GM12878 (cell line): ENCODE measurements around the gene GRIA2. TPM values are rescaled to one million over a fixed set of nuclear protein-coding genes. Genes with fewer than 3 reads are reported as not detected.
"Not testable (repeated sequence)": the region's sequence is repeated elsewhere in the genome, so short reads cannot be mapped to it uniquely, and the experiment has no call there.

Experiments used
- ATAC-seq: fragments of 200-7000 bp; cut with Tn5 transposase; 3 replicates; pipeline ENCODE4 v1.9.1; 2020; ENCODE audit warnings: mild to moderate bottlenecking, moderate library complexity
- BruUV-seq: library from RNA; stranded (reverse); fragments of 400-500 nt; replicated peaks from 2 replicates; lab custom pipeline; 2021; lab: Mats Ljungman, UMichigan
- CTCF ChIA-PET: fragments of 300-600 bp; sonication (Branson Sonifier 250); formaldehyde crosslinking; extraction: SDS; loops from one replicate; lab custom pipeline; 2021; ENCODE audit warnings: inconsistent platforms; lab: Yijun Ruan, JAX
- POLR2A ChIA-PET: fragments of 350-600 bp; formaldehyde crosslinking; extraction: SDS; loops from one replicate; lab custom pipeline; 2021; ENCODE audit warnings: inconsistent platforms; lab: Charles Lee
- RAD21 ChIA-PET: fragments of 300-600 bp; sonication (Branson Sonifier 250); formaldehyde crosslinking; loops from one replicate; lab custom pipeline; 2023; ENCODE audit warnings: antibody characterized with exemption; ENCODE audit not compliant: unreplicated experiment; lab: Charles Lee
- SMC1A ChIA-PET: fragments of 300-600 bp; sonication (Branson Sonifier 250); formaldehyde crosslinking; loops from one replicate; lab custom pipeline; 2023; ENCODE audit not compliant: unreplicated experiment, uncharacterized antibody; lab: Charles Lee
- DNase-seq: peaks from one replicate; pipeline ENCODE4 v3.0.0-alpha.2; 2011; ENCODE audit warnings: low read depth, low spot score
- FAIRE-seq: peaks from 3 replicates; lab custom pipeline; 2011; peaks lifted over from hg19 to GRCh38; lab: Jason Lieb, UNC
- H2AFZ ChIP-seq: 2 replicates; pipeline ENCODE4 v1.6.0; 2011; ENCODE audit warnings: low read depth, low read length, control low read depth; ENCODE audit not compliant: control insufficient read depth
- H3K27ac ChIP-seq: 2 replicates; pipeline ENCODE4 v1.5.1; 2011; ENCODE audit warnings: control low read depth; ENCODE audit not compliant: control insufficient read depth, insufficient read depth
- H3K27me3 ChIP-seq, 2 experiments: replicated peaks in 1 of 2; 2 replicates each; pipeline versions ENCODE4 v1.6.0 to v1.6.1; 2011; ENCODE audit warnings: low read length in 1 of 2; ENCODE audit not compliant: control insufficient read depth in 2 of 2, insufficient read depth in 2 of 2
- H3K36me3 ChIP-seq, 2 experiments: 2 replicates each; pipeline ENCODE4 v1.5.1; 2011; ENCODE audit warnings: low read length in 1 of 2; ENCODE audit not compliant: control insufficient read depth in 2 of 2, insufficient read depth in 2 of 2
- H3K4me1 ChIP-seq: 2 replicates; pipeline ENCODE4 v1.6.1; 2011; ENCODE audit warnings: mild to moderate bottlenecking, low read length, moderate library complexity, mixed read lengths; ENCODE audit not compliant: control insufficient read depth, insufficient read depth
- H3K4me2 ChIP-seq: 2 replicates; pipeline ENCODE4 v1.6.0; 2011; ENCODE audit warnings: control low read depth; ENCODE audit not compliant: control insufficient read depth, insufficient read depth
- H3K4me3 ChIP-seq: fragments of 200-600 bp; sonication (generic); 2 replicates; pipeline ENCODE4 v1.5.1; 2016
- H3K79me2 ChIP-seq: 2 replicates; pipeline ENCODE4 v1.6.0; 2011; ENCODE audit warnings: low read length; ENCODE audit not compliant: control insufficient read depth, insufficient read depth
- H3K9ac ChIP-seq: 2 replicates; pipeline ENCODE4 v1.8.0; 2011; ENCODE audit warnings: low read length, control low read depth, mixed read lengths; ENCODE audit not compliant: control insufficient read depth, insufficient read depth
- H3K9me3 ChIP-seq: replicated peaks from 3 replicates; pipeline ENCODE4 v1.5.1; 2011; ENCODE audit warnings: mild to moderate bottlenecking, low read length; ENCODE audit not compliant: control insufficient read depth, insufficient read depth
- H4K20me1 ChIP-seq: 2 replicates; pipeline ENCODE4 v1.6.0; 2011; ENCODE audit not compliant: control insufficient read depth, insufficient read depth
- BCL11A ChIP-seq: IDR thresholded peaks from 2 replicates; pipeline ENCODE4 v1.6.1; 2011; ENCODE audit warnings: low read depth, low read length
- CREB1 ChIP-seq: IDR thresholded peaks from 2 replicates; pipeline ENCODE4 v1.6.1; 2012; ENCODE audit warnings: low read depth, mild to moderate bottlenecking, inconsistent platforms
- DPF2 ChIP-seq: fragments of 450-650 bp; IDR thresholded peaks from 2 replicates; pipeline ENCODE4 v1.6.1; 2017; ENCODE audit warnings: mild to moderate bottlenecking
- ESRRA ChIP-seq: IDR thresholded peaks from 2 replicates; pipeline ENCODE4 v1.6.1; 2012; ENCODE audit warnings: mild to moderate bottlenecking, low read length, improper control_type of control experiment
- IKZF1 ChIP-seq: fragments of 450-650 bp; conservative IDR thresholded peaks from 2 replicates; pipeline ENCODE4 v1.6.1; 2017; ENCODE audit warnings: antibody characterized with exemption, mild to moderate bottlenecking
- KAT2A ChIP-seq: conservative IDR thresholded peaks from 2 replicates; pipeline ENCODE4 v1.6.1; 2011; ENCODE audit warnings: low read depth, low read length; ENCODE audit not compliant: control insufficient read depth
- NRF1 ChIP-seq: conservative IDR thresholded peaks from 2 replicates; pipeline ENCODE4 v1.6.1; 2011; ENCODE audit warnings: mild to moderate bottlenecking, low read depth, low read length, improper control_type of control experiment
- POLR2AphosphoS2 ChIP-seq: IDR thresholded peaks from 2 replicates; pipeline ENCODE4 v1.6.1; 2011; ENCODE audit warnings: low read depth, mild to moderate bottlenecking, low read length, improper control_type of control experiment, moderate library complexity
- SP1 ChIP-seq: IDR thresholded peaks from one replicate; pipeline ENCODE4 v1.6.1; 2011; ENCODE audit warnings: low read depth, low read length
- WRNIP1 ChIP-seq: IDR thresholded peaks from 2 replicates; pipeline ENCODE4 v1.6.1; 2011; ENCODE audit warnings: low read depth, low read length, improper control_type of control experiment, borderline replicate concordance
- YY1 ChIP-seq: IDR thresholded peaks from 2 replicates; pipeline ENCODE4 v1.6.1; 2011; ENCODE audit warnings: low read depth, mild to moderate bottlenecking, low read length
- WGBS: methylation state at CpG from one replicate; pipeline ENCODE4 v1.1.6; 2016; ENCODE audit warnings: low lambda C conversion rate; ENCODE audit not compliant: insufficient replicate concordance, insufficient coverage; ENCODE audit errors: missing lambda C conversion rate; 5-methylcytosine and 5-hydroxymethylcytosine counted together
- in situ Hi-C: fragments of 300-500 bp; cut with MboI; formaldehyde crosslinking; loops from 9 replicates; pipeline ENCODE4 v1.14.3; 2018; ENCODE audit warnings: mixed read lengths
- intact Hi-C: fragments of 100-400 bp; cut with micrococcal nuclease; formaldehyde crosslinking; loops from one replicate; pipeline ENCODE4 v1.14.2; 2022; ENCODE audit not compliant: unreplicated experiment
- polyA plus RNA-seq, 11 experiments: library from polyadenylated mRNA; depleted of rRNA in 4 of 11; unstranded in 6 of 11; stranded (reverse) in 5 of 11; fragments of >200 nt; fragmentation: Nextera tagmentation in 4 of 11; fragmentation: Illumina TruSeq in 1 of 11; extraction: Ambion mirVana in 4 of 11; extraction: Trizol in 1 of 11; gene quantifications; 1 replicate in 1 of 11; 2 replicates in 10 of 11; pipeline versions ENCODE4 v1.2.1 to v1.2.3, GENCODE V29; 2011 to 2016; ENCODE audit warnings: inconsistent platforms in 2 of 11, missing spikeins in 2 of 11, low read depth in 1 of 11
- total RNA-seq, 4 experiments: library from RNA; depleted of rRNA in 3 of 4; stranded (reverse); fragments of >200 nt in 3 of 4; fragmentation: Illumina TruSeq in 1 of 4; extraction: Trizol in 1 of 4; gene quantifications; 2 replicates each; pipeline versions ENCODE4 v1.2.1 to v1.2.3, GENCODE V29; 2013 to 2021
- TF ChIP-seq, protein P1 (sequence below): IDR thresholded peaks from 2 replicates; pipeline ENCODE4 v1.6.1; 2011; ENCODE audit warnings: mild to moderate bottlenecking, low read depth, low read length, moderate library complexity; ENCODE audit not compliant: insufficient replicate concordance

GRIA2 gene
- total and polyA plus RNA-seq, 10 of the 15 experiments (the other 5 are each of a cell fraction or from before 2014, with no cell fraction given): under 0.01 TPM; not detected in 9

DNA sequence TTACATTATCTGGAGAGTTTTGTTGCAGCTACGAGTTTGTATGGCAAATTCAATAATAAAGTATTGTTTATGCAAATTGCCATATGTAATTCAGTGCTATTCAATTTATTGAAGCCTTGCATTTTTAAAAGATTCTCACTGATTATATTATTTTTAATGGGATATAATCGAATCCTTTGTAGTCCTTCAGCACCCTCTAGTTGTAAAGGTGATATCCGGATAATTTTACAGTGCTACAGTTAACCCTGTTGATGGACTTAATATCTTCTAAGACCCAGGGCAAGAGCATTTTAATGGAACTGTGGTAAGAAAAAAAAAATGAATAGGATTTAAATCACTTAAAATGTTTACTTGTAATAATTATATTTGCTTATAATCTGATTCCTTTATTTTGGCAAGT, 48.5 kb upstream of the GRIA2 start:
- no TSS peak for BruUV-seq
- TF ChIP-seq DPF2: no peak
- TF ChIP-seq KAT2A: no peak
- TF ChIP-seq YY1: no peak
- TF ChIP-seq ESRRA: no peak
- TF ChIP-seq, protein P1, sequence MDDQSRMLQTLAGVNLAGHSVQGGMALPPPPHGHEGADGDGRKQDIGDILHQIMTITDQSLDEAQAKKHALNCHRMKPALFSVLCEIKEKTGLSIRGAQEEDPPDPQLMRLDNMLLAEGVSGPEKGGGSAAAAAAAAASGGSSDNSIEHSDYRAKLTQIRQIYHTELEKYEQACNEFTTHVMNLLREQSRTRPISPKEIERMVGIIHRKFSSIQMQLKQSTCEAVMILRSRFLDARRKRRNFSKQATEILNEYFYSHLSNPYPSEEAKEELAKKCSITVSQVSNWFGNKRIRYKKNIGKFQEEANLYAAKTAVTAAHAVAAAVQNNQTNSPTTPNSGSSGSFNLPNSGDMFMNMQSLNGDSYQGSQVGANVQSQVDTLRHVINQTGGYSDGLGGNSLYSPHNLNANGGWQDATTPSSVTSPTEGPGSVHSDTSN: no peak
- no peak for TF ChIP-seq NRF1
- TF ChIP-seq SP1: no peak
- no peak for TF ChIP-seq WRNIP1
- no peak for TF ChIP-seq CREB1
- no peak for TF ChIP-seq IKZF1
- TF ChIP-seq POLR2AphosphoS2: no peak
- no peak for TF ChIP-seq BCL11A
- TF ChIP-seq, all 136 proteins: peak for 0
- no peak overlapping the region for H2AFZ ChIP-seq
- H3K4me1 ChIP-seq: no peaks in the 10 kb centered on the region
- FAIRE-seq: no peak
- no peaks in the 10 kb centered on the region for H3K36me3 ChIP-seq
- SMC1A ChIA-PET: no interaction called here
- DNase-seq: no peak
- H4K20me1 ChIP-seq: no peaks in the 10 kb centered on the region
- 31% methylated on average over 3 of the region's 3 CpGs for WGBS
- no peak overlapping the region for H3K4me2 ChIP-seq
- in situ Hi-C loops: no loop called here
- no peaks in the 10 kb centered on the region for H3K27me3 ChIP-seq
- POLR2A ChIA-PET: no interaction called here
- no peak overlapping the region for H3K27ac ChIP-seq
- RAD21 ChIA-PET: no interaction called here
- no peak for ATAC-seq
- no peak overlapping the region for H3K4me3 ChIP-seq
- CTCF ChIA-PET: no interaction called here
- H3K9me3 ChIP-seq: no peaks in the 10 kb centered on the region
- no peak overlapping the region for H3K9ac ChIP-seq
- no peaks in the 10 kb centered on the region for H3K79me2 ChIP-seq
- intact Hi-C loops: no loop called here

DNA sequence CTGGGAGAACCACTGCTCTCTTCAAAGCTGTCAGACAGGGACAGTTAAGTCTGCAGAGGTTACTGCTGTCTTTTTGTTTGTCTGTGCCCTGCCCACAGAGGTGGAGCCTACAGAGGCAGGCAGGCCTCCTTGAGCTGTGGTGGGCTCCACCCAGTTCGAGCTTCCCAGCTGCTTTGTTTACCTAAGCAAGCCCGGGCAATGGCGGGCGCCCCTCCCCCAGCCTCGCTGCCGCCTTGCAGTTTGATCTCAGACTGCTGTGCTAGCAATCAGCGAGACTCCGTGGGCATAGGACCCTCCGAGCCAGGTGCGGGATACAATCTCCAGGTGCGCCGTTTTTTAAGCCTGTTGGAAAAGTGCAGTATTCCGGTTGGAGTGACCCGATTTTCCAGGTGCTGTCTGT, 40.3 kb upstream of the GRIA2 start:
- WGBS: 69% methylated on average over 14 of the region's 14 CpGs
- CTCF ChIA-PET, H4K20me1 ChIP-seq, H3K36me3 ChIP-seq, BruUV-seq, FAIRE-seq, ATAC-seq, H3K27me3 ChIP-seq, SMC1A ChIA-PET, H3K27ac ChIP-seq, H3K9ac ChIP-seq, H3K4me1 ChIP-seq, in situ Hi-C loops, H3K4me2 ChIP-seq, RAD21 ChIA-PET, POLR2A ChIA-PET, H3K79me2 ChIP-seq, H3K4me3 ChIP-seq, DNase-seq, H2AFZ ChIP-seq, intact Hi-C loops, H3K9me3 ChIP-seq: not testable (repeated sequence)
